Duodenal mucosa (tissue), 2 donors: ENCODE data around the gene SLC25A13.

Experiments
- H3K27ac ChIP-seq: one replicate; pipeline ENCODE4 v1.7.0; 2013; ENCODE audit warnings: low read depth, low read length
- H3K27me3 ChIP-seq, 2 donors: one replicate each; pipeline ENCODE4 v1.7.0; 2013; ENCODE audit warnings: low read length in 2 of 2, control low read depth in 1 of 2; ENCODE audit not compliant: insufficient read depth in 2 of 2, control insufficient read depth in 1 of 2
- H3K36me3 ChIP-seq, 2 donors: one replicate each; pipeline ENCODE4 v1.7.0; 2013; ENCODE audit warnings: low read length in 2 of 2, control low read depth in 1 of 2; ENCODE audit not compliant: insufficient read depth in 2 of 2, control insufficient read depth in 1 of 2
- H3K4me1 ChIP-seq, 2 donors: one replicate each; pipeline ENCODE4 v1.7.0; 2013; ENCODE audit warnings: low read length in 2 of 2, control low read depth in 1 of 2; ENCODE audit not compliant: insufficient read depth in 2 of 2, control insufficient read depth in 1 of 2
- H3K4me3 ChIP-seq, 2 donors: one replicate each; pipeline ENCODE4 v1.7.0; 2013; ENCODE audit warnings: low read length in 2 of 2, low read depth in 1 of 2
- H3K9ac ChIP-seq, 2 donors: one replicate each; pipeline ENCODE4 v1.7.0; 2013; ENCODE audit warnings: low read length in 2 of 2, low read depth in 1 of 2
- H3K9me3 ChIP-seq, 2 donors: one replicate each; pipeline ENCODE4 v1.7.0; 2013; ENCODE audit warnings: low read length in 2 of 2, control low read depth in 1 of 2; ENCODE audit not compliant: control insufficient read depth in 1 of 2

The SLC25A13 gene

DNA sequence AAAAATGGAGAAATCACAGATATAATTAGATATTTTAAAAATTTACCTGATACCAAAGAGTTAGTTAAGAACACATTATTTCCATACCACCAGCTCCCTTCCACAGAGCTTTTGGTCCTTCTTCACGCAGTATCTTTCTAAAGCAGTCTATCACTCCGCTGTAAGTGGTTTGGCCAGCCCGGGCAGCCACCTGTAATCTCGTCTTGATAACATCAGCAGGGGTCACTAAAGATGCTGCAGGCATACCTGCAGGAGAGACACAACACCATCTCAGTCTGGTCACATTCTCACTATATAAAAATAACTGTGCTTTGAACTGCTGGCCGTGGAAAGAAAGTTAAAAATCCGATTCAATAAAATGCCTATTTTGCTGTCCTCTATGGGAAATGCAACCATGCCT lies 200.1 kb downstream of the SLC25A13 start:
- H3K9me3 ChIP-seq: no peaks in the 10 kb centered on the region
- no peaks in the 10 kb centered on the region for H3K27me3 ChIP-seq
- H3K27ac ChIP-seq: no peak overlapping the region
- no peaks in the 10 kb centered on the region for H3K4me1 ChIP-seq
- no peak overlapping the region for H3K9ac ChIP-seq
- no peak overlapping the region for H3K4me3 ChIP-seq
- peaks cover 8 to 16% of the 10 kb centered on the region in 2 donors for H3K36me3 ChIP-seq

DNA sequence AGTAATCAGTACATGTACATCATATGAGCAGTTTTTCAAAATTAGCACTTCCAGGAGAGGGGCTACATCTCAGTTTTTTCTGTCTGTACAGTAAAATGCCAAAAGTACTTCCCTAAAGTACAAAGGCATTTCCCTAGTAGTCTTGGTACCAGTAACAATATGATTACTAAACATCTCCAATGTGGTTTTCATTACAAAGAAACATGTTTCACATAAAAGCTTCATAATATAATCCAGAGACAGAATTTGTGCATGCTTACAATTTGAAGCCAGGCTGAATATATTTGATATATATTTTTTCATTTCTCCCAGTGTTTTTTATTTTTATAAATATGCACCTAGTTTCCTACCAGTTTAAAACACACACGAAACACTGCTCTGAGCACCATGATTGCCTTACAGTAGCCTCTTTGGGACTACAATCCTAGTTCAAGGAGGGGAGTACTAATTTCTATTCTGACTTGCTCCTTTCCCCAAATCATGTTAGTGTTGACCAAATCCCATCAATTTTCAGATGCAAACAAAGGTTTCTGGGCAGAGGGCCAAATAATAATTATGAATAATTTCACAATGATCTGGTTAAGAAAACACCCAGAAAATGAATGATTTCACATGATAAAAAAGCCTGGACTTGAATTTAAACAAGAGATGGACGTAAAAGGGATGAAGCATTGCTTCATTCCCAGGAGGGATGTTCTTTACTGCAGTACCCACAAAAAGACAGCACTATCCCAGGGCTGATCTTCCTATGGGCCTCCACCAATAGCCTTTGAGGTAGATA lies 201.3 kb downstream of the SLC25A13 start:
- Histone ChIP-seq H3K36me3 (peaks cover 8 to 16% of the 10 kb centered on the region in 2 donors), H3K27me3 (no peaks in the 10 kb centered on the region), H3K9ac (no peak overlapping the region), H3K27ac (no peak overlapping the region), H3K4me1 (no peaks in the 10 kb centered on the region), H3K9me3 (no peaks in the 10 kb centered on the region), H3K4me3 (no peak overlapping the region)

DNA sequence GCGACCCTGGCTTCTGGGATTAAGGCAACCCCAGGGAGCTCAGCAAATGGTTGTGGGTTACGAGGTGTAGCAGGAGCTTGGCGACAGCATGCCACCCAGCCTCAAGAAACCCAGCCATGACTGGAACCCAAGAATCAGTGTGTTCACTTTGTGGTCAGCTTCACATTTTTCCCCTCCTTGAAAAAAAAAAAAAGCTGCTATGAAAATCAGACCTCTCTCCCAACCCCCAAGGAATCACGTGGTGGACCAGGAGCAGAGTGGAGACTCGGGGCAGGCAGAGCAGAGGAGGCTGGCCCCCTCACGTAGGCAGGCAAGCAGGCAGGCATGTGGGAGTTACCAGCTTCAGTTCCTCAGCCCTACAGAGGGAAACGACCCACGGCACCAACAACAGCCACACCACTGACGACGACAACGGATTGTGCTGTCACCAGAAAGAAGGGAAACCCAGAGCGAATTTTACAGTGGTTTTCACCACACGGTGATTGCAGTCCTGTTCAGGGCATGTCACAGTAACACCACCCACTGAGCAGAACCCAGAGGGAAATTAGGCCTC lies 203.4 kb downstream of the SLC25A13 start:
- Histone ChIP-seq H3K36me3 (peaks cover 7 to 13% of the 10 kb centered on the region in 2 donors), H3K4me3 (no peak overlapping the region), H3K27me3 (no peaks in the 10 kb centered on the region), H3K9ac (no peak overlapping the region), H3K4me1 (no peaks in the 10 kb centered on the region), H3K9me3 (no peaks in the 10 kb centered on the region), H3K27ac (no peak overlapping the region)

DNA sequence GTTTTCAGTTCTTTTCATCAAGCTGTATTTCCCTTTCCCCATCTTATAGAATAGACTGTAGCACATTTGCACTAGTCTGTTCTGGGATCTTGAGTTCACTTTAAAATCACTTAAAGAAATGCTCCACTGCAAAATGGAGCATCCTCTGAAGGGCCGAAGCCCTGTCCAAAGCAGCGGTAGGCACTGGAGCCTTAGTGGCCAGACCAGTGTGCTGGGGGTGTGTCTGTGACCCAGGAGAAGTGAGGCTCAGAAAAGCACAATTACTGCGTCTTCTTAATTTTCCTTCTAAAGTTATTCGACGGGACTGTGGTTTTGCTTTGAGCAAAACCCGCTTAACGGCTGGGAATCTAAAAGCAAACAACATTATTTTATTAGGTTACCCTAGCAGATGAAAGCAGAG lies 205.7 kb downstream of the SLC25A13 start:
- no peak overlapping the region for H3K4me3 ChIP-seq
- no peaks in the 10 kb centered on the region for H3K4me1 ChIP-seq
- H3K36me3 ChIP-seq: peaks cover 4 to 5% of the 10 kb centered on the region in 2 donors
- H3K27ac ChIP-seq: no peak overlapping the region
- H3K27me3 ChIP-seq: no peaks in the 10 kb centered on the region
- H3K9ac ChIP-seq: no peak overlapping the region
- no peaks in the 10 kb centered on the region for H3K9me3 ChIP-seq

DNA sequence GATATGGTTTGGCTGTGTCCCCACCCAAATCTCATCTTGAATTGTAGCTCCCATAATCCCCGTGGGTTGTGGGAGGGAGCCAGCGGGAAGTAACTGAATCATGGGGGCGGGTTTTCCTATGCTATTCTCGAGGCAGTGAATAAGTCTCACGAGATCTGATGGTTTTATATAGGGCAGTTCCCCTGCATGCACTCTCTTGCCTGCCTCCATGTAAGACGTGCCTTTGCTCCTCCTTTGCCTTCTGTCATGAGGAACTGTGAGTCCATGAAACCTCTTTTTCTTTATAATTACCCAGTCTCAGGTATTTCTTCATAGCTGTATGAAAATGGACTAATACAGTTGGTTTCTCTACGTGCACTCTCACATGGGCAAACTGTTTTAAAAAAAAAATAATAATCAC lies 207.7 kb downstream of the SLC25A13 start:
- no peak overlapping the region for H3K9ac ChIP-seq
- no peaks in the 10 kb centered on the region for H3K4me1 ChIP-seq
- H3K36me3 ChIP-seq: no peaks in the 10 kb centered on the region
- no peak overlapping the region for H3K4me3 ChIP-seq
- no peaks in the 10 kb centered on the region for H3K9me3 ChIP-seq
- H3K27ac ChIP-seq: no peak overlapping the region
- H3K27me3 ChIP-seq: no peaks in the 10 kb centered on the region

DNA sequence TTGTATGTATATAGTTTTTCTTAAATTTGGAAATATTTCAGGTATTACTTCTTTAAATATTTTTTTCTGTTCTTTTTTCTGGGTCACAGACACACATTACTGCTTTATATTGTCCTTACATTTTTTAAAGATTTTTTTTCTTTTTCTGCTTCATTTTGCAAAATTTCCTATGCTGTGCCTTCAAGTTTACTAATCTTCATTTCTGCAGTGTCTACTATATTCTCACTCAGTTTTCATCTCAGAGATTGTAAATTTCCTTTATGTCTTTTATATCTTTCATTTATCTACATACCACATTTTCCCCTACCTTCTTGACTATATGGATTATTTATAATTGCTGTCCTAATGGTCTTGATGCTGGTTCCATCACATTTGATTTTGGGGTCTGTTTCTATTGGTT lies 210.5 kb downstream of the SLC25A13 start:
- H3K4me1 ChIP-seq: no peaks in the 10 kb centered on the region
- H3K9ac ChIP-seq: no peak overlapping the region
- no peaks in the 10 kb centered on the region for H3K27me3 ChIP-seq
- no peak overlapping the region for H3K27ac ChIP-seq
- no peaks in the 10 kb centered on the region for H3K9me3 ChIP-seq
- no peak overlapping the region for H3K4me3 ChIP-seq
- H3K36me3 ChIP-seq: no peaks in the 10 kb centered on the region

DNA sequence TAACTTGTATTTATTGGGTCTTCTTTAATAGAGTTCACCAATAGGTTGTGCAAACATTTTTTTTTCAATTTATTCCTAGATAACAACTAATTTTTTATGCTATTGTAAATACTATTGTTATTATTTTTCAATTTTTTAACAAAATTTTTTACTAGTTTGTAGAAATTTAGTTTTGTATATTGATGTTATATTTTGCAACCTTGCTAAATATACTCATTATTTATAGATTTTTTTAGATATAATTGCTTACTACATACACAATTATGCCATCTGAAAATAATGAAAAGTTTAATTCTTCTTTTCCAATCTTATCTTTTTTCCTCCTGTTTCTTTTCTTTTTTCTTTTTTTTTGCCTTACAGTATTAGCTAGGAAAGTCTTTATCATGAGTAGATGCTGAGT lies 216.9 kb downstream of the SLC25A13 start:
- Histone ChIP-seq H3K27ac (no peak overlapping the region), H3K27me3 (no peaks in the 10 kb centered on the region), H3K9me3 (no peaks in the 10 kb centered on the region), H3K4me1 (no peaks in the 10 kb centered on the region), H3K36me3 (no peaks in the 10 kb centered on the region), H3K4me3 (no peak overlapping the region), H3K9ac (no peak overlapping the region)

DNA sequence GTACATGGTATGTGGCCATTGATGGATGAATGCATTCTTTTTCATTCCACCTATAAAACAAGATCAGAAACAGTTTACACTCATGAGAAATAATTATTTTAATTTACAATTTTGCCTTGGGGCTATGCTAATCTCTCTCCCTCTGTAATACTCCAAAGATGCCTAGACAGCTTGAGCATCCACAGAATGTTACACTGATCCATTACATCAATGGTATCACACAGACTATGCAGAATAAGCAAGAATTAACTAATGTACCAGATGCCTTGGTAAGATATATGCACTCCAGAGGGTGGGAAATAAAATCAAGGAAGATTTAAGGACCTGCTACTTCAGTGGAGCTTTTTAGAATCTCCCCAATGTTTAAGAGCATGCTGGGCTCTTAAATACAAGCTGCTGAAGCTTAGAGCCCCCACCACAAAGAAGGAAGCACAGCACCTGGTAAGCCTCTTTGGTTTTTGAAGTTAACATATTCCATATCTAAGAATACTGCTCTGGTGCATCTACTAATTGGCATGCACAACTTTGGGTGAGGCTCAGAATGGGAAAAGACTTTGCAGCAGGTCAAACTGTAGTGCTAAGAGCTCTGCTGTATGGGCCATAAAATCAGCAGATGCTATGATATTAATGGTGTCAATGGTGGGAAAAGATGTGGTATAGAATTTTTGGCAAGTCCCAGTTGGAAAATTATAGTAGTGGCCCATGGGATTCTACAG lies 219.6 kb downstream of the SLC25A13 start:
- Histone ChIP-seq H3K9ac (no peak overlapping the region), H3K36me3 (no peaks in the 10 kb centered on the region), H3K27me3 (no peaks in the 10 kb centered on the region), H3K27ac (no peak overlapping the region), H3K4me3 (no peak overlapping the region), H3K4me1 (no peaks in the 10 kb centered on the region), H3K9me3 (peaks cover 0 to 5% of the 10 kb centered on the region in 2 donors)

DNA sequence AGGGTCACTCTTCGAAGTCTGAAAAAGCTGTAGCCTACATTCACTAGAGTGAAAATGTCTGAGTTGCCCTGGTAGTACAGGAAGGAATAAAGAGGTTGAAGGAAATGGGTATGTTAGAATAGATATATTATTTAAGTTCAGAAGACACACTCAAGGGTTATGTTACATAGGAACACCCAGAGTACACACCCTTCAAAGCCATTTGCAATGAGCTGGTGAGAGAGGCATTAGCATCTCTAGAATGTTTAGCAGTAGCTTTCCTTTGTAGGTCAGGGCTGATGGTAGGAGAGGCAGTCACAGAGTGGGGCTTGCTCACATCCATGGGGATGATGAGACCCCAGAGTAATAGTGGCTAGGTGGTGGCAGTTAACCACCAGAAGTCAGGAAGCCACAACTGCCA lies 221.2 kb downstream of the SLC25A13 start:
- peaks cover 0 to 5% of the 10 kb centered on the region in 2 donors for H3K9me3 ChIP-seq
- H3K4me3 ChIP-seq: no peak overlapping the region
- H3K4me1 ChIP-seq: no peaks in the 10 kb centered on the region
- H3K9ac ChIP-seq: no peak overlapping the region
- no peak overlapping the region for H3K27ac ChIP-seq
- H3K36me3 ChIP-seq: no peaks in the 10 kb centered on the region
- H3K27me3 ChIP-seq: no peaks in the 10 kb centered on the region

DNA sequence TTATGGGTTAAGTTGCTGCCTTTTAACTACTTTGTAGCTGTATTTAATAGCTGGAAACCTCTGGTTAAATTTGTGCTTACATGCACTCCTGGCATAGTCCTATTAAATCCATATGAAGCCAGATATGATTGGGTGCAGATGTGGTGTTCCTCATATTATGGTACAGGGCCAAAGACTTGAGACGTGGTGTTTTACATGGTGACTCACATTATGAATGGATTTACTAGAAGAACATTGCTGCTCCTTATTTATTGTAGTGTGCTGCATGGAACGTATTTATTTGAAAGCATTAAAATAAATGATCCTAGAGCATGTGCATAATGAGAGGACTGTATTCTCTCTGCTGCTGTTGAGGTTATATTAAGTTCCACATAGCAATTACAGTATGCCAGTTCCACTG lies 224.1 kb downstream of the SLC25A13 start:
- H3K27ac ChIP-seq: no peak overlapping the region
- no peak overlapping the region for H3K9ac ChIP-seq
- H3K4me1 ChIP-seq: no peaks in the 10 kb centered on the region
- H3K36me3 ChIP-seq: no peaks in the 10 kb centered on the region
- H3K4me3 ChIP-seq: no peak overlapping the region
- no peaks in the 10 kb centered on the region for H3K27me3 ChIP-seq
- peaks cover 0 to 5% of the 10 kb centered on the region in 2 donors for H3K9me3 ChIP-seq
